Measurements from ENCODE around the gene KANTR. TPM values are rescaled to one million over a fixed set of nuclear protein-coding genes. Genes with fewer than 3 reads are reported as not detected.

The KANTR gene
- total RNA-seq, 1 donor from 2014 or later = 10.1 TPM

- Mint-ChIP-seq H3K4me1 (no peaks in the 10 kb centered on the region), H3K36me3 (ENCODE audit: low read depth) (peaks cover 3% of the 10 kb centered on the region), H3K9me3 (no peaks in the 10 kb centered on the region), H3K4me3 (no peak overlapping the region), H3K27me3 (ENCODE audit: low read depth) (no peaks in the 10 kb centered on the region), H3K27ac (ENCODE audit: unreplicated experiment) (no peak overlapping the region)
- no peak for DNase-seq (ENCODE audit: low read depth, low spot score)
- TF ChIP-seq CTCF (conservative IDR thresholded peaks at IDR 0.05) = no peak
Measured at GRCh38 chrX:53133400-53133799, 39.5 kb downstream of the KANTR start.

- H3K9me3 Mint-ChIP-seq = no peaks in the 10 kb centered on the region
- H3K4me3 Mint-ChIP-seq = no peak overlapping the region
- H3K4me1 Mint-ChIP-seq = no peaks in the 10 kb centered on the region
- H3K27me3 Mint-ChIP-seq (ENCODE audit: low read depth) = no peaks in the 10 kb centered on the region
- H3K36me3 Mint-ChIP-seq (ENCODE audit: low read depth) = peaks cover 3% of the 10 kb centered on the region
- H3K27ac Mint-ChIP-seq (ENCODE audit: unreplicated experiment) = no peak overlapping the region
- no peak for DNase-seq (ENCODE audit: low read depth, low spot score)
- TF ChIP-seq CTCF (conservative IDR thresholded peaks at IDR 0.05) = no peak
Measured at GRCh38 chrX:53135581-53135980, 41.6 kb downstream of the KANTR start.

- no peak for TF ChIP-seq CTCF (conservative IDR thresholded peaks at IDR 0.05)
- H3K27ac Mint-ChIP-seq (ENCODE audit: unreplicated experiment) = no peak overlapping the region
- H3K9me3 Mint-ChIP-seq = peaks cover 26% of the 10 kb centered on the region
- H3K4me3 Mint-ChIP-seq = no peak overlapping the region
- H3K4me1 Mint-ChIP-seq = no peaks in the 10 kb centered on the region
- H3K27me3 Mint-ChIP-seq (ENCODE audit: low read depth) = no peaks in the 10 kb centered on the region
- peaks cover 29% of the 10 kb centered on the region for H3K36me3 Mint-ChIP-seq (ENCODE audit: low read depth)
- DNase-seq (ENCODE audit: low read depth, low spot score) = no peak
Measured at GRCh38 chrX:53153581-53153980, 59.6 kb downstream of the KANTR start.

- Mint-ChIP-seq H3K27me3 (ENCODE audit: low read depth) (no peaks in the 10 kb centered on the region), H3K9me3 (peaks cover 29% of the 10 kb centered on the region), H3K36me3 (ENCODE audit: low read depth) (peaks cover 29% of the 10 kb centered on the region), H3K4me3 (no peak overlapping the region), H3K4me1 (no peaks in the 10 kb centered on the region), H3K27ac (ENCODE audit: unreplicated experiment) (no peak overlapping the region)
- TF ChIP-seq CTCF (conservative IDR thresholded peaks at IDR 0.05) = no peak
- no peak for DNase-seq (ENCODE audit: low read depth, low spot score)
Measured at GRCh38 chrX:53155512-53156206, 61.7 kb downstream of the KANTR start.

- H3K27me3 Mint-ChIP-seq (ENCODE audit: low read depth) = no peaks in the 10 kb centered on the region
- H3K27ac Mint-ChIP-seq (ENCODE audit: unreplicated experiment) = no peak overlapping the region
- no peak for DNase-seq (ENCODE audit: low read depth, low spot score)
- H3K4me3 Mint-ChIP-seq = no peak overlapping the region
- H3K4me1 Mint-ChIP-seq = no peaks in the 10 kb centered on the region
- H3K9me3 Mint-ChIP-seq = peaks cover 28% of the 10 kb centered on the region
- TF ChIP-seq CTCF (conservative IDR thresholded peaks at IDR 0.05) = no peak
- H3K36me3 Mint-ChIP-seq (ENCODE audit: low read depth) = peaks cover 29% of the 10 kb centered on the region
Measured at GRCh38 chrX:53156207-53156596, 62.3 kb downstream of the KANTR start.

Data from neural crest cell (in vitro differentiated cells).